Activated CD8-positive, alpha-beta T cell treated with anti-CD3 and anti-CD28 coated beads for 36 hours (primary cell): ENCODE measurements around the gene CDHR3. TPM values are rescaled to one million over a fixed set of nuclear protein-coding genes. Genes with fewer than 3 reads are reported as not detected.

Experiments
- ATAC-seq: fragments of 200-7000 bp; cut with Tn5 transposase; one replicate; pipeline ENCODE4 v1.10.0; 2021; ENCODE audit warnings: mild to moderate bottlenecking, moderate library complexity
- CTCF ChIA-PET: fragments of 350-600 bp; sonication (Branson Sonifier 250); formaldehyde crosslinking; loops from one replicate; lab custom pipeline; 2021; ENCODE audit warnings: antibody characterized with exemption; lab: Charles Lee
- POLR2A ChIA-PET: fragments of 350-600 bp; sonication (Branson Sonifier 250); formaldehyde crosslinking; loops from one replicate; lab custom pipeline; 2021; ENCODE audit warnings: antibody characterized with exemption; lab: Charles Lee
- DNase-seq: peaks from one replicate; pipeline ENCODE4 v3.0.0-alpha.2; 2020
- H3K27ac Mint-ChIP-seq: one replicate; pipeline ENCODE4 v1.8.0; 2021; ENCODE audit warnings: mild to moderate bottlenecking, mixed read lengths
- H3K27me3 Mint-ChIP-seq: one replicate; pipeline ENCODE4 v1.8.0; 2021; ENCODE audit warnings: mixed read lengths
- H3K36me3 Mint-ChIP-seq: one replicate; pipeline ENCODE4 v1.8.0; 2021; ENCODE audit warnings: low read depth, mixed read lengths
- H3K4me1 Mint-ChIP-seq: one replicate; pipeline ENCODE4 v1.8.0; 2021; ENCODE audit warnings: low read depth, mixed read lengths
- H3K4me3 Mint-ChIP-seq: one replicate; pipeline ENCODE4 v1.8.0; 2021; ENCODE audit warnings: mild to moderate bottlenecking, moderate library complexity, mixed read lengths
- H3K9me3 Mint-ChIP-seq: one replicate; pipeline ENCODE4 v1.8.0; 2021; ENCODE audit warnings: mixed read lengths
- CTCF ChIP-seq: fragments of 200-600 bp; IDR thresholded peaks from one replicate; pipeline ENCODE4 v1.8.0; 2022; ENCODE audit warnings: antibody characterized with exemption, mild to moderate bottlenecking
- intact Hi-C: fragments of 100-400 bp; cut with micrococcal nuclease; formaldehyde crosslinking; loops from one replicate; pipeline ENCODE4 v1.10.0; 2022
- total RNA-seq, 2 experiments: library from RNA; stranded (reverse); gene quantifications; one replicate each; pipeline ENCODE4 v1.2.3, GENCODE V29; 2021

Gene CDHR3
- total RNA-seq, 2 experiments from 2014 or later, result 0.58 to 0.74 TPM

DNA sequence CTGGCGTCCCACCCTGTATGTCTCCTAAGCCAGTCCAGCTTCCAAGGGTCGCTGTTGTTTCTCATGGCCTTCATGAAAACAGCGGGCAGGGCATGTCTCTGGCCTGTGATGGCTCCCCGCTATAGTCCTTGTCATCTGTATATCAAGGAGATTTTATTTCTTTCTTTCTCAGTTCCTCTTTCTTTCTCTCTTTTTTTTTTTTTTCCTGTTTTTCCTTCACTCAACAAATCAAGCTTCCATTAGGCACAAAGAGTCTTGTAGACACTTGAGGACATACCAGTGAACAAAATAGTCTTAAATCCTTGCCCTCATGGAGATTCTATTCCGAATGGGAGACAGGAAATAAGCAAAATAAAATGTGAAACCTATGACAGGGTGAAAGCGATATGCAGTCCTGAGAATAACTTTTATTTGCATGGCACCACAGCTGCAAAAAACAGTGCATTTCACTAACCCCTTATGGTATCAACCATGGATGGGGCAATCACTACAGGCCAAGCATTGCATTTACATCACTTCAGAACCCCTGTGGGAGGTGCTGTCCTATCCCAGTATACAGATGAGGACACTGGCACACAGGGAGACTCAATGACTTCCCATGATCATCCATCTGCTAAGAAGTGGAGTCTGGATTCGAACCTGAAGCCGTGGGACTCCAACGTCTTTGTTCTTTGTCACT lies 98.4 kb downstream of the CDHR3 start:
- CTCF ChIA-PET, result interaction anchor here (1.4 to 5.6 kb wide), 3 partner anchors 10 to 104 kb away, joined by 4 to 50 read pairs (median 8); no protein-coding TSS in a partner anchor
- H3K4me3 Mint-ChIP-seq, result no peak overlapping the region
- no peaks in the 10 kb centered on the region for H3K9me3 Mint-ChIP-seq
- no peak for TF ChIP-seq CTCF
- H3K27ac Mint-ChIP-seq, result no peak overlapping the region
- POLR2A ChIA-PET, result no interaction called here
- H3K27me3 Mint-ChIP-seq, result no peaks in the 10 kb centered on the region
- no peak for DNase-seq
- no peak for ATAC-seq
- no peaks in the 10 kb centered on the region for H3K36me3 Mint-ChIP-seq
- intact Hi-C loops, result no loop called here
- peaks cover 48% of the 10 kb centered on the region for H3K4me1 Mint-ChIP-seq

DNA sequence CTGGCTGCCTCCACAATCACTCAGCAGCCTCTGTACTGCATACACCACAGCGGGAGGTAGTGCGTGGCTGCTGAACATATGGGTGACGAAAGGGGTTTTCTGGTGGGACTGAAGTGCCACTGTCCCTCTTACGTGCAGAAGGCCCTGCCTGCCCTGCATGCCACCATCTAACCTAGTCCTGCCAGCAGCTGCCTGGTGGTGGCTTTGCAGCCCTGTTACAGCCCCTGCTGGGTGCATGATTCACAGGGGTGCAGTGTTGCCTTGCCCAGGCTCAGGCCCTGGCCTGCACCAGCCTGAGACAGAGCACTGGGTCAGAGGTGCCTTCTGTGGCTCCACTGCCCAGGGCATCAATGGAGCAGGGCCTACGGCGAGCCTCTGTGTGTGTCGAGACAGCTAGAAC lies 98.9 kb downstream of the CDHR3 start:
- POLR2A ChIA-PET, result no interaction called here
- H3K4me1 Mint-ChIP-seq, result peaks cover 48% of the 10 kb centered on the region
- H3K9me3 Mint-ChIP-seq, result no peaks in the 10 kb centered on the region
- H3K4me3 Mint-ChIP-seq, result no peak overlapping the region
- no peaks in the 10 kb centered on the region for H3K36me3 Mint-ChIP-seq
- ATAC-seq (peak; percentile 31), DNase-seq (no peak)
- peak overlapping the region; percentile 44 for H3K27ac Mint-ChIP-seq
- intact Hi-C loops, result no loop called here
- H3K27me3 Mint-ChIP-seq, result no peaks in the 10 kb centered on the region
- CTCF ChIA-PET, result no interaction called here
- TF ChIP-seq CTCF, result no peak

- ChIA-PET POLR2A (no interaction called here), CTCF (no interaction called here)
- intact Hi-C loops, result no loop called here
- Mint-ChIP-seq H3K4me1 (peaks cover 47% of the 10 kb centered on the region), H3K27me3 (no peaks in the 10 kb centered on the region), H3K9me3 (no peaks in the 10 kb centered on the region), H3K27ac (peak overlapping the region; percentile 55), H3K36me3 (no peaks in the 10 kb centered on the region), H3K4me3 (no peak overlapping the region)
- no peak for DNase-seq
- ATAC-seq, result peak; percentile 49
- TF ChIP-seq CTCF, result no peak
Observed at GRCh38 chr7:106062521-106062931, 99.5 kb downstream of the CDHR3 start.

DNA sequence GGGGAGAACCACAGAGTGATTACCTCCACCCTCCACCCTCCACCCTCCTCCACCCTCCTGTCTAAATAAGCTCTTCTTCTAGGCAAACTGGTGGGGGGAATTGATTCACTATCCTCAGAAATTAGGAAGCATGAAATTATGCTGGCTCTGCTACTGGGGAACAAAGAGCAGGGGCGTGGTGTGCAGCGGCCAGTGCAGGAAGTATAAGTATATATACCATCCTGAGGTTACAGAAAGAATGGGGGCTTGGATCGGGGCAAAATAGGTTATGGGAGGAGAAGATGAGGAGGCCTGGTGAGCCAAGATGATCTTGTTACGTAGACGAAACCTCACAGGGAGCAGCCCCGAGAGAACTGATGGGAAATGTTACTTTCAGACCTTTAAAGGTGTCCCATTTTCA lies 100.0 kb downstream of the CDHR3 start:
- no peak overlapping the region for H3K4me3 Mint-ChIP-seq
- POLR2A ChIA-PET, result interaction anchor here (1.5 kb wide), 1 partner anchor 62 kb away, joined by 3 read pairs; no protein-coding TSS in a partner anchor
- ATAC-seq (peak; percentile 43), DNase-seq (no peak)
- no peaks in the 10 kb centered on the region for H3K27me3 Mint-ChIP-seq
- no peaks in the 10 kb centered on the region for H3K9me3 Mint-ChIP-seq
- CTCF ChIA-PET, result no interaction called here
- H3K4me1 Mint-ChIP-seq, result peaks cover 42% of the 10 kb centered on the region
- H3K36me3 Mint-ChIP-seq, result no peaks in the 10 kb centered on the region
- intact Hi-C loops, result no loop called here
- TF ChIP-seq CTCF, result no peak
- peak overlapping the region; percentile 11 for H3K27ac Mint-ChIP-seq

GRCh38 chr7:106063692-106064091 lies 100.6 kb downstream of the CDHR3 start:
- DNase-seq (no peak), ATAC-seq (no peak)
- Mint-ChIP-seq H3K4me3 (no peak overlapping the region), H3K36me3 (no peaks in the 10 kb centered on the region), H3K9me3 (no peaks in the 10 kb centered on the region), H3K27ac (peak overlapping the region; percentile 10), H3K27me3 (no peaks in the 10 kb centered on the region), H3K4me1 (peaks cover 40% of the 10 kb centered on the region)
- ChIA-PET POLR2A (interaction anchor here (1.5 kb wide), 1 partner anchor 62 kb away, joined by 3 read pairs; no protein-coding TSS in a partner anchor), CTCF (no interaction called here)
- intact Hi-C loops, result no loop called here
- no peak for TF ChIP-seq CTCF
